Kidney glomerular epithelial cell (primary cell): ENCODE results near the gene MORN1.

Experiments
- DNase-seq: peaks from one replicate; lab custom pipeline; 2025; lab: John Stamatoyannopoulos, UW

MORN1 gene

GRCh38 chr1:2318314-2319278, 72.8 kb downstream of the MORN1 start:
- no peak for DNase-seq

GRCh38 chr1:2317230-2318065, 73.9 kb downstream of the MORN1 start:
- no peak for DNase-seq

- no peak for DNase-seq
Observed at GRCh38 chr1:2316451-2316961, 74.8 kb downstream of the MORN1 start.

- no peak for DNase-seq
Observed at GRCh38 chr1:2315674-2316450, 75.5 kb downstream of the MORN1 start.

- no peak for DNase-seq
Observed at GRCh38 chr1:2314803-2315673, 76.3 kb downstream of the MORN1 start.

GRCh38 chr1:2314273-2314802, 77.0 kb downstream of the MORN1 start:
- DNase-seq: no peak

- DNase-seq: no peak
Observed at GRCh38 chr1:2313651-2314261, 77.6 kb downstream of the MORN1 start.

GRCh38 chr1:2312515-2313301, 78.6 kb downstream of the MORN1 start:
- no peak for DNase-seq

GRCh38 chr1:2312160-2312514, 79.2 kb downstream of the MORN1 start:
- DNase-seq: no peak

GRCh38 chr1:2311184-2312032, 79.9 kb downstream of the MORN1 start:
- no peak for DNase-seq

- no peak for DNase-seq
Observed at GRCh38 chr1:2310332-2311183, 80.8 kb downstream of the MORN1 start.

GRCh38 chr1:2308844-2309243, 82.5 kb downstream of the MORN1 start:
- DNase-seq: no peak

- no peak for DNase-seq
Observed at GRCh38 chr1:2307972-2308371, 83.4 kb downstream of the MORN1 start.

GRCh38 chr1:2307064-2307605, 84.2 kb downstream of the MORN1 start:
- DNase-seq: no peak

- no peak for DNase-seq
Observed at GRCh38 chr1:2306151-2306978, 85.0 kb downstream of the MORN1 start.

- no peak for DNase-seq
Observed at GRCh38 chr1:2304921-2305681, 86.3 kb downstream of the MORN1 start.
